Measurements from ENCODE around the gene HIPK2.
A peak's percentile ranks its signal among the peaks of the same experiment; 100 is the strongest.

HIPK2 gene

DNA sequence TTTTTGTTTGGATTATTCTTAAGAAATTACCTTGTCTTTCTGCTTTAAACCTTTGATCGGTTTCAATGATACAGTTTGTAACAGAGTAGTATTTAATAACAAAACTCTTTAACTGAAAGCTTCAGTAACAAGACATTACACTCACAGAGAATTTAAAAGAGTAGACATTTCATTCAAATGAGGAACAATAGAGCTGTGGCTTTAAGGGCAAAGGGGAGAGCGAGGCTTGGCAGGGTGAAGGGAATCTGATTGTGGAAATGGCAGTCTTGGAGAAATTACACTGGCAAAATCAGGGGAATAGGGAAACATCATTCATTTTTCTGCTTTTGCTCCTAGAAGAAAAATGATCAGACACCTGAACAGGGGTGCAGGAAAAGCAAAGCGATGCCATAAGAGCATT, 5.1 kb upstream of the HIPK2 start:
- DNase-seq (ENCODE audit: low spot score): no peak

DNA sequence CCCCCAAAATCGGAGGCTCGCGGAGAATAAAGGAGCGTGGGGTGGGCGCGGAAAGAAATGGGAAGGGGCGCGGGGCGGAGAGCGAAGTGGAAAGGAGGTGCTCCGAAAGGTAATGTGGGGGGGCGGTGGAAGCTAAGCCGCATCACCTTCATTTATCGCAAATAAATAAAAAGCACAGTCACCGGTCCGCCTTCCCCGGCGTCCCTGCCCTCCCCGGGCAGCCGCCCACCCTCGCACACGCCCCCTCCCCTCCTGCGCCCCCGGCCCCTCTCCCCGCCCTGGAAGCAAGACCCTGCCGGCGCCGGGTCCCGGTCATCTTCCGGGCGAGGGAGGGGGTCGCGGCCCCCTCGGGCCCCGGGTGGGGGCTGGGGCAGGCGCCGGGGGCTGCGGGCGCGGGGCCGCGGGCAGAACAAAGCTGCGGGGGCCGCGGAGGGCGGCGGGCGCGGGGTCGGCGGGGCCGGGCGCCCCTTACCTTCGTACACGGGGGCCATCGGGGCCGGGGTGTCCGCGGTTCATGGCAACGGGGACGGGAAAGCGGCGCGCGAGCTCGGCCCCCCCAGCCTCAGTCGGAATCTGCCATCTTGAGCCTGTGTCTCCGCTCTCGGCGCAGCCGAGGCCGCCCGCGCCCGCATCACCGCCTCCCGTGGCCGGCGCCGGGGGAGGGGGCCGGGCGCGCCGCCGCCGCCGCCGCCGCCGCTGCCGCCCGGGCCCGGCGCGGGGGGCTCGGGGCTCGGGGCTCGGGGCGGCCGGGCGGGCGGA, 486 bp downstream of the HIPK2 start:
- DNase-seq (ENCODE audit: low spot score): no peak

DNA sequence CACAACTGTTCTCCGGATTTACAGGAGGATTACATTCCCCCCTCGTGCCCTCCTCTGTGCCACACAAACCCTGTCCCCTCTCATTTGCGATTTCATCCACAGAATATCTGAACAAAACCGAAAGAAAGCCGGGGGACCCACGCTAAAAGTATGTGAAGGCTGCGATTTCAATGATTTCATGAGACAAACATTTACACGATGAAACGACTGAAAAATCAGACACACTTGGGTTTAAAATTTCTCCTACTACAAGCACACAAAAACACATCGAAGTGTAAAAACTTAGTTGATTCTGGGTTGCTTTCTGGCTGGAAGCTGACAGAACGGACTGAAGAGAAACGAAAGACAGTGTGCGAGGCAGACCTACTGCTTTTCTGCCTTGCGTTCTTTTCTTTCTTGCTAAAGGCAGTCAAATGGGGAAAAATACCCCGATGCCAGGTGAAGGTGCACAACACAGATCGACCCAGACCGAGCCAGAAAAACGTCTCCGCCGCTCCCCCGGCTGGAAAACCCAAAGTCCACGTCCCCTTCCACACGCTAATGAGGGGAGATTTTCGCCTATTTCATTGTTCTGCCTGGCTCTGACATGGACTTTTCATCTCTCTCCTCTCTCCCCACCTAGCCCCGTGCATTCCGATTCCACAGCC, 1.2 kb downstream of the HIPK2 start:
- peak; percentile 71 for DNase-seq (ENCODE audit: low spot score)

DNA sequence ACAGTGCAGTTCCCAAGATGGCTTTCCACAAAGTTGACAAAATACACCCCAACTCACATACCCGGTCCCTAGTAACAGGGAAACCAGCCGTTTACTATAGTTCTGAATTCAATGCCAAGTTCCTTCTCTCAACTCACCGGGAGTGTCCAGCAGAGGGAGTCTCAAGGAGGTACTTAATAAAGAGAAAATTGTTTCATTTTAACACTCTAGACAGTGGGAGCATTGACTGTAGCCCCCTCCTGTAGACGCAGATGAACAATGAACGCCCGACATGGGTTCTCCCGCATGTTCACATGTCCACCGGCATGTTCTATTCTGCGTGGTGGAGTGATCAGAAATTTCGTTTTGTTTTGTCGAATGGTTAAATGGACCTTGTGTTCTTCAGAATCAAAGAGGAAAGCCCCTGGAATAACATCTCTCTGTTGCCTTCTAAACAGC, 1.9 kb downstream of the HIPK2 start:
- DNase-seq (ENCODE audit: low spot score): peak; percentile 82

DNA sequence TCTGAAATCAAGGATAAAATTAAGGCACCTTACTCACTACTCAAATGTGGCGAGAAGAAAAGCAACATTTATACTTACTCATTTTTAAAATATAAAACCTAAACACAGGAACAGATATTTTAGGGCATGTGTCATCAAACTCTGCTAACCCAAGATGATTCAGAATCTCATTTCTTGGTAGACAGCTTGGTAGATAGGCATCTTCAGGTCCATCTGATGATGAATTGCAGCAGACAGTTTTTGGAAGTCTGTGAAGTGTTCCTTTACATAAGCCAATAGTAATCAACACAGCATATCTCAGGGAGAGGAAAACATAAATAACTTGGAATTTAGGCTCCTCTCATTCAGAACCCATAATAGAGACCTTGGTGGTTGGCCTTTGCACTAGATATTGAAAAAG, 3.4 kb downstream of the HIPK2 start:
- DNase-seq (ENCODE audit: low spot score): no peak

DNA sequence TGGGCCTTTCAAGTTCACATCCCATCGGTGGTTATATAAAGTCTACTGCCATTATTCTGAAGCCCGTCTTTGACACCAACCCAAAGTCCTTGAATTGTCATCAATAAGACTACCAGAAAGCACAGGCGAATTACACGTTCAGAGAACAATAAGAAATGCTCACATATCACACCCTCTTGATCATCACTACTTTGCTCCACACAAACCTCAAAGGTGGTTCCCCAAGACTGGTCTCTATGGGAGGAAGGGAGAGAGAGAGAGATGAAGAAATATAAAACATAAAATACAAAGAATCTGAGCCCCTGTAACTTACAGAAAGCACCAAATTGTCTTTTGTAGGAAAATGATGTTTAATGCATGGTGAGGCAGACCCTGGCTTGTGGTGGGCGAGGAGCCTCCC, 4.4 kb downstream of the HIPK2 start:
- DNase-seq (ENCODE audit: low spot score): no peak

DNA sequence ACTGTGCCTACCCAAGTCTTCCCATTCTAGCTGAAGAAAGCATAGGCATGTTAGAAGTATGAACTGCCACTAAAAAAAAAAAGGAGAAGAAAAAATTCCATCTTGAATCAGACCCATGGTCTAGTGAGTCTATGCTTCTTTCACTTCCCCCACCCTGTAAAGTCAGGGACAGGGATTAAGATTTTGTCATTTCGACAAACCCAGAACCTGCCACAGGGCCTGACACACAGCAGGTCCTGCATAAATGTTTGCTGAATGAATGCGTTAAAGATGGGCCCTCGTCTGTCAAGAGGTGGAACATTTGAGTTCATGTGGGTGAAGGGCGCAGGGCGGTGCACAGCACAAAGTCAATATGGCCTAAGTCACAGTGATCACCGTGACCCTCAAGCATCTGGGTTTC, 4.9 kb downstream of the HIPK2 start:
- DNase-seq (ENCODE audit: low spot score): no peak

DNA sequence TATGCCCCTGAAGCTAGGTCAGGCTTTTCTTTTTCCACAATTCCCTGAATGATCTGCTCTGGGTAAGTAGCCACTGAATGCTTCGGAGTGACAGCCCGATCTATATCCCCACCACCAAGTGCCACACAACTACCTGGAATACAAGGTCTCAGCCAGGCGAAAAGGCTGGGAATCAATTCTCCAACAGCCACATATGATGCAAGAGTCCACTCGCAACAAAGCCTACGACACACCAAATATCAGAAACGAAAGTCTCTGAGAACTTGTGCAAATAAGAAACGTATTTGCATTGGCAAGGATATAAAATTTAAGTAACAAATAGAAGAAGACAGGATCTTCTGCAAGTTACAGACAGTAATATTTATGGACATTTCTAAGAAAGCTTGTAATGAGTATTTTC, 5.7 kb downstream of the HIPK2 start:
- no peak for DNase-seq (ENCODE audit: low spot score)

DNA sequence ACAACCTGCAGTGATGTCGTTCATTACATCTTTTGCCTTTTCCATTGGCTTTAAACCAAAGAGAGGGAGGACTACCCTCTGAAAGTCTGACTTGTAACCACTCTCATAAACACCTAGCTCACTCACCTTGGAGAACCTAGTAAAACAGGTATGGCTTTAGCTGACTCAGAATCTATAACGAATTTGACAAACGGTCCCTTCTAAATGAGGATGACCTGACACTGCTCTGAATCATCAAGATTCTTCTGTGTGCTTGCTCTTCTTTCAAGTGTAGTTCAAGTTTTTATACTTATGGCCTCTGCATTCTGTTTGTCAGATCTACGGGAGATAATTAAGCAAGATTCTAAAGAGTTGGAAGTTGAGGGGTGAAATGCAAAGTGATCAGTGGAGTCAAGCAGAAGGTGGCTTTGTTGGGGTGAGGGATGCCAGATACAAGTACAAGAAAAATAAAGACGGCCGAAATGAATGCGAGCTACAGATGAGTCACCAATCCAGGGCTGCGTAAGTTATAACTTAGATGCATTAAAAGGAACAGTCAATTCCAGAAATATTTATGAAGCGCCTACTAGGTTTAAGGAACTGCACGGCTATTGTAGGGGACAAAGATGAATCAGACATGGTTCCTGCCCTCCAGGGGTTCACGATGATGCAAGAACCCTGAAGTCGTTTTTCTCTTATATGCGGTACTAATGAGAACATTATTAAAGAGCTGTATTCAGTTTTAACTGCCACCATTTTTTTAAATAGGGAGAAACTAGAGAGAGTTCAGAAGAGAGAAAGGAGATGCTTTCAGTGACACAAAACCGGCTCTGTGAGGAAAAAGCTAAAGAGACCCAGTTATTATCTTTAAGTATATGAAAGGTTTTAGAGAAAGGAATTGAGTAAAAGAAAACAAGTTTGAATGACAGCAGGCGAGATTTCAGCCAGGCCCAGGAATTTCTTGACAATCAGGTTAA, 6.5 kb downstream of the HIPK2 start:
- no peak for DNase-seq (ENCODE audit: low spot score)

DNA sequence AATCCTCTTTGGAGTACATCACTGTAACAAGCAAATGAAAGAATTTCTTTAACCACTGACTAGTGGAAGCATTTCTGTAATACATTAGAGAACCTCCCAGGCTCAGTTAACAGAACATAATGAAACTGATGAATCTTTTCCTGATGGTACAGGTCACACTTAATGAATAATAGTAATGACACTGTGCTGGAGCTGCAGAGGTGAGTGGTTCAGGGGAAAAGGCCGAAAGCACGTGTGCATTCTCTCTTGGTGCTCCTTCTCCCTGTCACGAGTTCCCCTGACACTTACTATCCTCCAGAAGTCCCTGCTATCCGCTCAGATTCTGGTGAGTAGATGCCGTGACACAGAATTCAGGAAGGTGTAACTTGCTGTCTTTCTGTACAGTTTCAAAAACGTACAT, 8.0 kb downstream of the HIPK2 start:
- no peak for DNase-seq (ENCODE audit: low spot score)

DNA sequence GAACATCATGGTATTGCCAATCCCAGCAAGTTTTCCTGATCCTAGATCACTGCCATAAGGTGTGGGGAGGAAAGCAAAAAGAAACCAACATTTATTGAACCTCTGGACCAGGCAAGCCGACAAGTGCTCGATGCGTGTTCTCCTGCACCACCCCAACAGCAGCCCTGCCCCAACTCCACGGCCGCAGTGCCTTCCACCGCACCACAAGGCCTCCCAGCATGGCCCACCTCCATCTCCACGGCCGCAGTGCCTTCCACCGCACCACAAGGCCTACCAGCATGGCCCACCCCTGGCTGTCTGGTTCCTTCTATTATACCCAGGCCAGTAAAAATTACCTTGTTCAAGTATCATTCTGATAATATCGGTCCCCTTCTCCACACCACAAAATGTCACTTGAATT, 8.7 kb downstream of the HIPK2 start:
- no peak for DNase-seq (ENCODE audit: low spot score)

DNA sequence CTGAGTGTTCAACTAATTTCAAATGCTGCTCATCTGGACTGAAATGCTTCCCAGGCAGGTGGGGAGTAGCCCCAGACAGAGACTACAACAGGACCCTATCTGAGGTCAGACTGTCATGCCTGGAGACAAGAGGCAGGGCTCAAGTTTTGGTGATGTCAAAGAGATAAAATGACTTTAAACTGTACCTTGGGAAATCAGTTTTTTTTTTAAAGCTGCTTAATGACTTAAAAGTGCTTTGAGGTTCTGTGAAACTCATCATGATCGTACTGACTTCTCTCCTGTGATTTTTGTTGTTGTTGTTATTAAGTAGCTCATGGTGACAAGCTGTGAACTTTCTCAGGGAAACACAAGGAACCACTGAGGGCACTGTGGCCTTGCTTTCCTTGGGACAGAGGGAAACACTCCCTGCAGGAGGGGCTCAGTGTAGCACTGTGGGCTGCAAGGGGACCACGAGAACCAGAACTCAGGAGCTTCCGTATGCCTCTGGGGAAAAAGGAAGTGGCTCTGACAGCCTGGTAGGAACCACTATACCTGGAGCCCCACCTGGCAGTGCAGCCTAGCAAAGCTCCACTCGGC, 9.5 kb downstream of the HIPK2 start:
- DNase-seq (ENCODE audit: low spot score): no peak

DNA sequence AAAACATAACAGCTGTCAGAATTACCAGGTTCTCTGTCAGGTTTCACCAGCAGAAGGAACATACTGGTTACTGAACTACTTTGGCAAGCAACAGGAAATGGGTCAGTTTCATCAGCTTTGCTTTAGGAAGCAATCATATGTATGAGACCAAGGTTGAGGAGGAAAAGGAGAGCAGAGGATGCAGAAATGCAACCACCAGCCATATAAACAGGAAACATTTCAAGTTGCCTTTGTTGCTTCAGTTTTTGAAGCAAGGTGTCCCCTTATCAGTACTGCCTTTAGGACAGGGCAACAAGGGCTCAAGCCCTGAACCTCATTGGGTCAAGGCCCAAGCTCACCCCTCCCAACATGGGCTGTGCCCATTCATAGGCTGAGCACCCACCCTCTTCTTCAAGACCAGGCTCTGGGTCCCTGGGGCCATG, 10.2 kb downstream of the HIPK2 start:
- no peak for DNase-seq (ENCODE audit: low spot score)

DNA sequence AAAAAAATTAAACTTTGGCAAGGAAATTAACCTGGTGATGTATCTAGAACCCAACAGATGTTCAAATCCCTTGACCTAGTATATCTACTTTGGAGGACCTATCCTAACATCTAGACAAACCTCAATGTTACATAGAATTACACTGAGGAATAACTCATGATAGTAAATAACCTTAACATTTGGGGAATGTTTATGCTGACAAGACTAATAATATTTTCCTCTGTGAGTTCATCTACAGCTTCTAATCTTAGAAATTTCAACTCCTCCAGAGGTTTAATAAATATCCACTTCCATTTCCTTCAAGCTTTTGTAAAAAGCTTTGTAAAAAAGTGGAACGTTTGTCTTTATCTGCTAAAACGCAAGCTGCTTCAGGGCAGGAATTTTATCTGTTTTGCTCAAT, 12.7 kb downstream of the HIPK2 start:
- DNase-seq (ENCODE audit: low spot score): no peak

DNA sequence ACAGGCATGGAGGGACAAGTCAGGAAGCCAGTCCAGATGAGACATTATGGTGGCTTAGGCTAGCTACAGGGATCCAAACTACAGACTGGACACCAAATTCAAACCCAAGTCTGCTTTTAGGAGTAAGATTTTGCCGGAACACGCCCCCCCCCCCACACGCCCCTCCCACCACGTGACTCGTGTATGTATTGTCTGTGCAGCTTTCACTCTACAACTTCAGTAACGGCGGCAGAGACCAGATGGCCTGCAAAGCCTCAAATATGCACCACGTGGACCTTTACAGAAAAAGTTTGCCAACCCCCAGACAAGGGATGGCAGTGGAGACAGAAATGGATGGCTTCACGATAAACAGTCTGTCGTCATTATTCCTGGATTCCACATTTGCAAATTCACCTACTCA, 14.5 kb downstream of the HIPK2 start:
- no peak for DNase-seq (ENCODE audit: low spot score)

DNA sequence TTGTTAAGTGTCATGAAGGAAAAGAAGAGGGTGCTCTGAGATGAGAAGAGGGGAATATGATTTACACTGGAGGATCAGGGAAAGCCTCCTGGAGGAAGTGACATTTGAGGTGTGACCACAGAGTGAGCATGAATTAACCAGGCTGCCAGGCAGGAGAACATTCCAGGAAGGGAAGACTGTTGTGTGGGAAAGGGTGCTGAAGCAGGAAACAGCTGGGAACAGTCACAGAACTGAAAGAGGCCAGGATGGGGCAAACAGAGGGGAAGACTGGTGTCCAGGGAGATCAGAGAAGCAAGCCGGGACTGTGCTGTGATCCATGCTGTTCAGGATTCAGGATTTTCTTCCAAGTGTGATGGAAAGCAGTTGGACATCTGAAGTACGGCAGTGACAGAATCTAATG, 14.9 kb downstream of the HIPK2 start:
- DNase-seq (ENCODE audit: low spot score): no peak

DNA sequence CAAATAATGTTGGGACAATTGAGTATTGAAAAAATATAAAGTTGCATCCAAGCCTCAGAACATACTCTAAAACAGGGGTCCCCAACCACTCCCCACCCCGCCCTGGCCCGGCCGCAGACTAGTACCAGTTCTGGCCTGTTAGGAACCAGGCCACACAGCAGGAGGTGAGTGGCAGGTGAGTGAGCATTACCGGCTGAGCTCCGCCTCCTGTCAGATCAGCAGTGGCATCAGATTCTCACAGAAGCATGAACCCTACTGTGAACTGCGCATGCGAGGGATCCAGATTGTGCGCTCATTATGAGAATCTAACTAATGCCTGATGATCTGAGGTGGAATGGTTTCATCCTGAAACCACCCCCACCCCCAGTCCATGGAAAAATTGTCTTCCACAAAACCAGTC, 19.4 kb downstream of the HIPK2 start:
- no peak for DNase-seq (ENCODE audit: low spot score)

DNA sequence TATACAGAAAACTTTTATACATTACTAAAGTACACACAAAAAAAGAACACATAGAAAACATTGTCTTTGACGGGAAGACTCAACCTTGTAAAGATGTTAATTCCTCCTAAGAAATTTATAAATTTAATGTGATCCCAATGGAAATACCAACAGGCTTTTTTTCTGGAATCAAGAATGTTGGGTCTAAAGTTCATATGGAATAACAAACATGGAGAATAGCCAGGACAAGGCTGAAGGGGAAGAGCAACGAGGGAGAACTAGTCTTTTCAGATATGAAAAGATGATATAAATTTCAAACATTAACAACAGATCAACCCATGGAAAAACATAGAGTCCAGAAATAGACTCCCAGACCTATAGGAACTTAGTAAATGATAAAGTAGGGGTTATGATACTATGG, 19.8 kb downstream of the HIPK2 start:
- DNase-seq (ENCODE audit: low spot score): no peak

DNA sequence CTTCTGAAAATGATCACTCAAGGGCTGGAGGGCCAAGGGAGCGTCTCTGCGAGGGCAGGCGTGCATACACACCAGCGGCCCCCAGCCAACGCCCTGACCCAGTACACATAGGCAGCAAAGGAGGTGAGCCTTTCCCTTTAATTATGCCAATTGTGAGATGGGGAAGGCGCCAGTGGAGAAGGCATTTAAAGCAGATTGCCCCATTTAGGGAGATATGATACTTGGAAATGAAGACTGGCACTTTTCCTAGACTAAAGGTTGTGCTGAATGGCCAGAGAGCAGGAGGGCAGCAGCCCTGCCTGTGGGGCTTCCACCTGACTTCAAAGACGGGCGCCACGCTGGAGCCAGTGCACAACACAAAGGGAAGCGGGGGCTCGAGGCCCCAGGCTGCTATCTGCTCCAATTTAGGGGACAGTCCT, 24.1 kb downstream of the HIPK2 start:
- peak; percentile 26 for DNase-seq (ENCODE audit: low spot score)

DNA sequence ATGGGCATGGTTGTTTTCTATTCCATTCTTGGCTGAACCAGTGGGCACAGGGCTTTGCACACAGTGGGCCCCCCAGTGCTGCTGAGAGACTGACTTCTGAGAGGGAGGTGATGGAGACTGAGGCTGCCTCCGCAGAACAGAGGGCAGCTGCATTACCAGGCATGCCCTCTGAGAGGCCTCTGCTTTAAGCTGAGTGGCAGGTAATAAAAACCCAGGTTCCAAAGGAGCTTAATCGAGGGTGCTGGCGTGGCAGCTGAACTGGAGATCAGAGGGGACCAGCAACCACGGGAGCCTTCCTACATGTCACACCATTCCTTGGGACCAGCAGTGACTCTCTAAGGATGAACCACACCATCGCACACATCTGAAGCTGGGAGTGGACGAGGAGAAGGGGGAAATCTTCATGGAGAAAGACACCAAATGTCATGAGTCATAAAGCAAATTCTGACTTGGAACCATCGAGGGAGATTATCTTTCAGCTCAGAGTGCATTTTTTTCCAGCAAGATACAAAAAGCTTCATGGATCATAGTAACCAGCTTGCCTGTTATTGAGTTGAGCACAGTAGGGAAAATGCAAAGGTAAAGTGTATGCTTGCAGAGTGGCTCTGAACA, 24.6 kb downstream of the HIPK2 start:
- no peak for DNase-seq (ENCODE audit: low spot score)

DNA sequence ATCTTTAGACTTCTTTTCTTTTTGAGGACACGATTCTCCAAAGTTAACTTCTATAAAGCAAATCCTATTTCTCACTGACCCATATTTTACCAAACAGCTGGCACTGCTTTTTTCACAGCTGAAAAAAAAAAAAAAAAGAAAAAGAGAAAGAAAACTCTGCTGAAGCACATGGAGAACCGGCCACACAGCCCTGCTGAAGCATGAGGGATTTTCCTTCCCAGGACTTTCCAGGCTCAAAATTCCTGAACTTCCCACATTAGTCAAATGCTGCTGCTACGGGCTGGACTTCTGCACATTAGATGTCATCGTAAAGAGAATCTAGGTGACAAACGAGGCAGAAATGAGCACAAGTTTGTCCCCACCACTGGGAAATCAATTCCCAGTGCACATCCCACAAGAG, 25.2 kb downstream of the HIPK2 start:
- no peak for DNase-seq (ENCODE audit: low spot score)

DNA sequence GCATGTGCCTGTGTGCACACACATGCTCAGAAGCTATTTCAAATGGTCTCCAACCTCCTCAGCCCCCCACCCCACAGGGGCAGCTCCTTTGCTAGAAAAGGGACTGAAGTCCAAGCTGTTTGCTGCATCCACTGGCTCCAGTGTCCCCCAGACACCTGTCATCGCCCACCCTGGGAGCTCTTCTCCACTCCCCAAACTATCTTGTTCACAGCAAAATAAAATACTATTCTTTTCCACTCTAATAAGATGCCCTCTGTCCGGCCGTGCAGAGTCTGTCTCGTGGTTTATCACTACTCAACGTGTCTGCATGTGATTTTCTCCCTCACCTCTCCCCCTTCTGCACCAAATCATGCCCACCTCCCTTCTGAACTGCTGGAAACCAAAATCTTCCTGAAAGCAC, 25.6 kb downstream of the HIPK2 start:
- no peak for DNase-seq (ENCODE audit: low spot score)

Measured in cerebellar cortex (tissue), 1 donor.